ENCODE measurements around the gene CRKL.

Gene CRKL

GRCh38 chr22:20983081-20983771 is 66.0 kb downstream of the CRKL start:
- DNase-seq = no peak

- DNase-seq = no peak
Measured at GRCh38 chr22:20985720-20986119, 68.5 kb downstream of the CRKL start.

GRCh38 chr22:20986365-20986764 is 69.2 kb downstream of the CRKL start:
- no peak for DNase-seq

GRCh38 chr22:20987375-20987774 is 70.2 kb downstream of the CRKL start:
- DNase-seq = no peak

- no peak for DNase-seq
Measured at GRCh38 chr22:20988573-20989322, 71.5 kb downstream of the CRKL start.

GRCh38 chr22:20989323-20990138 is 72.3 kb downstream of the CRKL start:
- DNase-seq = no peak

- DNase-seq = no peak
Measured at GRCh38 chr22:20990184-20991180, 73.3 kb downstream of the CRKL start.

- DNase-seq = no peak
Measured at GRCh38 chr22:20991252-20992055, 74.2 kb downstream of the CRKL start.

GRCh38 chr22:20992056-20992442 is 74.8 kb downstream of the CRKL start:
- DNase-seq = no peak

- DNase-seq = no peak
Measured at GRCh38 chr22:20992456-20993303, 75.5 kb downstream of the CRKL start.

GRCh38 chr22:20993304-20994127 is 76.3 kb downstream of the CRKL start:
- no peak for DNase-seq

- DNase-seq = no peak
Measured at GRCh38 chr22:20994128-20994901, 77.1 kb downstream of the CRKL start.

- DNase-seq = no peak
Measured at GRCh38 chr22:20994902-20995241, 77.7 kb downstream of the CRKL start.

GRCh38 chr22:20995329-20996030 is 78.3 kb downstream of the CRKL start:
- no peak for DNase-seq

- no peak for DNase-seq
Measured at GRCh38 chr22:20996031-20996410, 78.8 kb downstream of the CRKL start.

GRCh38 chr22:20996598-20997535 is 79.7 kb downstream of the CRKL start:
- DNase-seq = no peak

All from activated CD8-positive, alpha-beta memory T cell treated with anti-CD3 and anti-CD28 coated beads, Interleukin-2, amount 50 U/mL, for 48 hours (primary cell).